SK-N-SH treated with all-trans-retinoic acid at 6 μM for 48 hours (cell line): ENCODE results near the gene KRT82.

Source experiments
- CSDC2 ChIP-seq: fragments of 250-450 bp; sonication (Bioruptor Pico); IDR thresholded peaks from 2 replicates; pipeline ENCODE4 v1.5.0; 2020; ENCODE audit warnings: mild to moderate bottlenecking, moderate library complexity
- OSR1 ChIP-seq: fragments of 250-450 bp; sonication (Bioruptor Pico); IDR thresholded peaks from 2 replicates; pipeline ENCODE4 v1.8.0; 2022; ENCODE audit warnings: moderate library complexity, mild to moderate bottlenecking, inconsistent platforms
- PATZ1 ChIP-seq: fragments of 250-450 bp; sonication (Bioruptor Pico); IDR thresholded peaks from 2 replicates; pipeline ENCODE4 v1.8.0; 2020; ENCODE audit warnings: mild to moderate bottlenecking, moderate library complexity, borderline replicate concordance
- RARB ChIP-seq: fragments of 250-450 bp; sonication (Bioruptor Pico); IDR thresholded peaks from 2 replicates; pipeline ENCODE4 v1.8.0; 2021; ENCODE audit warnings: mild to moderate bottlenecking, moderate library complexity
- TCF4 ChIP-seq: fragments of 250-450 bp; sonication (Bioruptor Pico); IDR thresholded peaks from 2 replicates; pipeline ENCODE4 v1.8.0; 2021; ENCODE audit warnings: mild to moderate bottlenecking, moderate library complexity, borderline replicate concordance
- ZFP3 ChIP-seq: fragments of 250-450 bp; sonication (Bioruptor Pico); IDR thresholded peaks from 2 replicates; pipeline ENCODE4 v1.5.0; 2020; ENCODE audit warnings: mild to moderate bottlenecking, moderate library complexity
- ZFP30 ChIP-seq: fragments of 450-650 bp; formaldehyde crosslinking; IDR thresholded peaks from 2 replicates; pipeline ENCODE4 v1.5.0; 2022; ENCODE audit warnings: mild to moderate bottlenecking, moderate library complexity
- ZNF8 ChIP-seq: fragments of 450-650 bp; formaldehyde crosslinking; IDR thresholded peaks from 2 replicates; pipeline ENCODE4 v1.5.0; 2020; ENCODE audit warnings: mild to moderate bottlenecking, moderate library complexity

DNA sequence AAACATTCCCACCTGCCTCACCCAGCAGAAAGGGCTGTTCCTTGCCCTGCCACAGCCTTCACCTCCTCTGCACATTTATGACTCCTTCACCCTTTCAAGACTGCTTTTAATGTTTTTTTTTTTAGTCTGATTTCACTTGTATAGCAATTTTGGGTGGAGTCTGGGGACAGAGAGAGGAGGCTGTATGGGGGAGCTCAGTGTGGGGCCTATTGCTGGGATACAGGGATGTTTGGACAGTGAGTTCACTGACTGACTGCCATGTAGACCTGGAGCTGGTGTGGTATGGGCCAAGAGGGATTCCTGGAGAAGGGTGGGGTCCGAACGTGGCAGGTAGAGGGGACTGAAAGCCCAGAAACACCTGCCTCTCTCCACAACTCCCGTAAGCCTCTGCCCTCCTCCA, 36.9 kb downstream of the KRT82 start:
- TF ChIP-seq PATZ1 (CRISPR knock-in tag) = no peak
- no peak for TF ChIP-seq ZNF8 (CRISPR knock-in tag)
- no peak for TF ChIP-seq TCF4 (CRISPR knock-in tag)
- no peak for TF ChIP-seq OSR1 (CRISPR knock-in tag)
- no peak for TF ChIP-seq CSDC2 (CRISPR knock-in tag)
- no peak for TF ChIP-seq ZFP3
- no peak for TF ChIP-seq RARB (CRISPR knock-in tag)
- no peak for TF ChIP-seq ZFP30
